SK-N-MC (cell line): ENCODE results near the gene TIMM17A.

Experiments used
- EZH2 ChIP-seq: fragments of 200-600 bp; sonication (generic); IDR thresholded peaks from one replicate; pipeline ENCODE4 v1.6.1; 2017; ENCODE audit warnings: antibody characterized with exemption
- FOXP2 ChIP-seq: optimal IDR thresholded peaks from 2 replicates; pipeline ENCODE3; 2011; ENCODE audit warnings: mild to moderate bottlenecking, moderate library complexity; ENCODE audit not compliant: insufficient read depth; ENCODE audit errors: extremely low read length, control extremely low read depth

DNA sequence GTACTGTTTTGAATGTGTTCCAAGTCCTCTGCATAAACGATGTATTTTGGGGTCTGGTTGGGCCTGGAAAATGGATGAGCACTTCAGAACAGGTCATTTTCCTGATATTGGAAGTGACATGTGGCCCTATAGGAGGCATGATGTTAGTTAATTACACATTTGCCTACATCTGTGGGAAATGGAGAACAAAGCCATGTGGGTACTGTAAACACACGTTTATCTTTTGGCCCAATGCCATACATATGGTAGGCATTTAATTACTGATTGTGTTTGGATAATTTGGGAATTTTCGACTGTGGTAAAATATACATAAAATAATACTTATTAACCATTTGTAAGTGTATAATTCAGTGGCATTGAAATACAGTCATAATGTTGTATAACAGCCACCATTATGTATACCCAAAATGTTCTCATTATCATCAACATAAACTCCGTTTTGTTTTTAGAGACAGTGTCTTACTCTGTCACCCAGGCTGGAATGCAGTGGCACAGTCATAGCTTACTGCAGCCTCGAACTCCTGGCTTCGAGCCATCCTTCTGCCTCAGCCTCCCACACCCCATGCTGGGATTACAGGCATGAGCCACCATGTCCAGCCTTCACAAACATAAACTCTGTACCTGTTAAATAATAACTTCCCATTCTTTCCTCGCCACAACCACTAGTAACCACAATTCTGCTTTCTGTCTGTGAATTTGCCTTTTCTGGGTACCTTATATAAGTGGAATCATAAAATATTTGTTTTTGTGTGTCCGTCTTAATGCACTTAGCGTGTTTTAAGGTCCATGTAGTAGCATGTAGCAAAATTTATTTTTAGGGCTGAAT is 15.2 kb downstream of the TIMM17A start:
- TF ChIP-seq EZH2 (no peak), FOXP2 (no peak)
